ENCODE results near the gene TES. TPM values are rescaled to one million over a fixed set of nuclear protein-coding genes. Genes with fewer than 3 reads are reported as not detected.

The TES gene
- total RNA-seq, 1 donor from 2014 or later, result 82.8 TPM

- ChIA-PET POLR2A (interaction anchor here (1.0 to 3.5 kb wide), 3 partner anchors 8 to 20 kb away, joined by 3 to 15 read pairs (median 10); partner anchors contain the start of gene TES), CTCF (interaction anchor here (0.9 to 12.9 kb wide), 11 partner anchors 10 to 361 kb away, joined by 3 to 318 read pairs (median 4); partner anchors contain the start of gene TES)
- Mint-ChIP-seq H3K27me3 (no peaks in the 10 kb centered on the region), H3K27ac (peak overlapping the region; percentile 47), H3K36me3 (ENCODE audit: low read depth) (peaks cover 10% of the 10 kb centered on the region), H3K4me1 (peaks cover 67% of the 10 kb centered on the region), H3K4me3 (no peak overlapping the region), H3K9me3 (no peaks in the 10 kb centered on the region)
- ATAC-seq (ENCODE audit: low read depth) (no peak), DNase-seq (no peak)
- intact Hi-C loops (cut with micrococcal nuclease), result no loop called here
- no peak for TF ChIP-seq CTCF (IDR thresholded peaks at IDR 0.05)
These were observed 20.1 kb downstream of the TES start for GRCh38 chr7:116230191-116231005.

DNA sequence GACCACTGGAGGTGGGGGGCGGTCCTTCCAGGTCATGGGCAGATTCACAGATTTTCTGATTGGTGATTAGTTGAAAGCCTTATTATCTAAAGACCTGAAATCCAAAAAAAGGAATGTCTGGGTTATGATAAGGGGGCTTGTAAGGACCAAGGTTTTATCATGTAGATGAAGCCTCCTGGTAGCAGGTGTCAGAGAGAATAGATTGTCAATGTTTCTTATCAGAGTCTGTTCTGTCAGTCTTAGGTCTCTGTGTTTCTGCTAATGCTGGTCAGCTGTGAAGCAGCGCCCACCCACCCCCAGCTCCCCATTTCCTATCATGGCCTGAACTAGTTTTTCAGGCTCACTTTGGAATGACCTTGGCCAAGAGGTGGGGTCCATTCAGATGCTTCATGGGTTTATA, 21.2 kb downstream of the TES start:
- no peaks in the 10 kb centered on the region for H3K27me3 Mint-ChIP-seq
- ChIA-PET CTCF (interaction anchor here (1.4 to 12.9 kb wide), 6 partner anchors 12 to 93 kb away, joined by 4 to 318 read pairs (median 8); partner anchors contain the start of gene TES), POLR2A (interaction anchor here (1.0 to 3.5 kb wide), 2 partner anchors 9 to 21 kb away, joined by 3 to 15 read pairs; partner anchors contain the start of gene TES)
- H3K4me3 Mint-ChIP-seq, result no peak overlapping the region
- no peak for DNase-seq
- H3K36me3 Mint-ChIP-seq (ENCODE audit: low read depth), result peaks cover 14% of the 10 kb centered on the region
- no peak for ATAC-seq (ENCODE audit: low read depth)
- no peak for TF ChIP-seq CTCF (IDR thresholded peaks at IDR 0.05)
- no peaks in the 10 kb centered on the region for H3K9me3 Mint-ChIP-seq
- intact Hi-C loops (cut with micrococcal nuclease), result no loop called here
- H3K27ac Mint-ChIP-seq, result peak overlapping the region; percentile 31
- peaks cover 60% of the 10 kb centered on the region for H3K4me1 Mint-ChIP-seq

GRCh38 chr7:116231949-116232348, 21.6 kb downstream of the TES start:
- peak overlapping the region; percentile 31 for H3K27ac Mint-ChIP-seq

DNA sequence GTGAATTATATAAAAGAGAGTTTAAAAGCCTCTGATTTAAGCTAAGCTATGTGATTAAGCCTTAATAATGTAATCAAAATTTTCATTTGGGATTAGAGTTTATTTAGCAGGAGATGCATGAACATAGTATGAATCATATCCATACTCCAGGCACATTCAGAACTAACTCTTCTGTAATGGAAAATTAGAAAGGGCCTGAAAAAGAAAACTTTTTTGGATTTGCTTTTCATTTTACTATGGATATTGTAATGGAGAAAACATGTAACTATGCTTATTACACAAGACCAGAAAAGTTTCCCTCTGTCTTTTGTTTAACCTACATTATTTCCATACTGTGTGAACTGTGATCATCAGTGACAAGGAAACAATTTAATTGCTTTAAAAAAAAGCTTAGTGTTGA, 22.0 kb downstream of the TES start:
- TF ChIP-seq CTCF (IDR thresholded peaks at IDR 0.05), result no peak
- Mint-ChIP-seq H3K4me3 (no peak overlapping the region), H3K4me1 (peaks cover 56% of the 10 kb centered on the region), H3K27me3 (no peaks in the 10 kb centered on the region), H3K9me3 (no peaks in the 10 kb centered on the region), H3K27ac (peak overlapping the region; percentile 31), H3K36me3 (ENCODE audit: low read depth) (peaks cover 20% of the 10 kb centered on the region)
- intact Hi-C loops (cut with micrococcal nuclease), result loop anchor here (2.0 kb wide), 1 partner anchor 14 kb away; no protein-coding TSS in a partner anchor
- no peak for ATAC-seq (ENCODE audit: low read depth)
- CTCF ChIA-PET, result interaction anchor here (1.3 to 12.9 kb wide), 5 partner anchors 9 to 93 kb away, joined by 4 to 318 read pairs (median 52); partner anchors contain the start of gene TES
- POLR2A ChIA-PET, result interaction anchor here (3.5 kb wide), 1 partner anchor 22 kb away, joined by 15 read pairs; the partner anchor contains the start of gene TES
- no peak for DNase-seq

More at GRCh38 chr7:116231949-116232348, 21.6 kb downstream of the TES start:
- H3K27me3 Mint-ChIP-seq, result no peaks in the 10 kb centered on the region
- no peak overlapping the region for H3K4me3 Mint-ChIP-seq
- no peak for TF ChIP-seq CTCF (IDR thresholded peaks at IDR 0.05)
- no peak for ATAC-seq (ENCODE audit: low read depth)
- no peaks in the 10 kb centered on the region for H3K9me3 Mint-ChIP-seq
- CTCF ChIA-PET, result interaction anchor here (1.4 to 12.9 kb wide), 7 partner anchors 13 to 93 kb away, joined by 4 to 318 read pairs (median 9); partner anchors contain the start of gene TES
- DNase-seq, result no peak
- peaks cover 16% of the 10 kb centered on the region for H3K36me3 Mint-ChIP-seq (ENCODE audit: low read depth)
- POLR2A ChIA-PET, result interaction anchor here (3.5 kb wide), 1 partner anchor 21 kb away, joined by 15 read pairs; the partner anchor contains the start of gene TES
- intact Hi-C loops (cut with micrococcal nuclease), result loop anchor here (2.0 kb wide), 1 partner anchor 13 kb away; no protein-coding TSS in a partner anchor
- H3K4me1 Mint-ChIP-seq, result peaks cover 58% of the 10 kb centered on the region
